B cell (primary cell): Measurements from ENCODE around the gene S100A14.

Source experiments
- CTCF ChIP-seq: fragments of 200-600 bp; IDR thresholded peaks from one replicate; pipeline ENCODE4 v1.8.0; 2022; ENCODE audit warnings: antibody characterized with exemption, mild to moderate bottlenecking
- EZH2 ChIP-seq: IDR thresholded peaks from 2 replicates; pipeline ENCODE4 v1.6.1; 2012; ENCODE audit warnings: borderline replicate concordance, low read depth, mild to moderate bottlenecking, moderate library complexity, low read length; ENCODE audit not compliant: insufficient read depth, poor library complexity, severe bottlenecking

DNA sequence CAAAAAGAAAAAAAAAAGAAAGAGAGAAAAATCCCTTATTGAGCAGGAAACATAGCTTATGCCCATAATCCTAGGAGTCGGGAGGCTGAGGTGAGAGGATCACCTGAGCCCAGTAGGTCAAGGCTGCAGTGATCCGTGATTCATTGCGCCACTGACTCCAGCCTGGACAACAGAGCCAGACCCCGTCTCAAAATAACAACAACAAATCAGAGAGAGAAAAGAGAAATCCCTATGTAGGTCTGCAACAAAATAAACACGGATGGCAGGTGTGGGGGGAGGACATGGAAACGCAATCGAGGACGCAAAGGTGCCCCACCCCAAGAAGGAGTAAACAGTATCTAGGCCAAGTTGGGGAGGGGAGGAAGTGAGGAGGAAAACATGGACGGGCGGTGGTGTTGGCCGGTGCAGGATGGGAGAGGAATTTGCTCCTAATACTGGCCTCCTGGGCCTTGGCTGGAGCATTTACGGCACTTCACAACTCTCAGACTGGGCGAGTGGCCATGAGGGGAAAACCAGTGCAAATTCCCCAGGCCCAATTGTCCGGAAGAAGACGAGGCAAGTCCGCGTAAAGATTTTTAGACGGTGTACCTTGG lies 17.1 kb upstream of the S100A14 start:
- TF ChIP-seq CTCF, result no peak
- TF ChIP-seq EZH2, result no peak
